Peyer's patch (tissue), 4 donors: ENCODE measurements around the gene PIAS1. TPM values are rescaled to one million over a fixed set of nuclear protein-coding genes. Genes with fewer than 3 reads are reported as not detected.

ENCODE experiments used
- DNase-seq, 3 donors: peaks; one replicate each; pipeline ENCODE4 v3.0.0-alpha.2; 2017 to 2019
- H3K27ac ChIP-seq, 4 donors: fragments of 200-600 bp; sonication (generic); one replicate each; pipeline ENCODE4 v1.5.1; 2016 to 2019
- H3K27me3 ChIP-seq, 2 donors: fragments of 200-600 bp; sonication (generic); one replicate each; pipeline ENCODE4 v1.5.1; 2019
- H3K36me3 ChIP-seq, 3 donors: fragments of 200-600 bp; sonication (generic); one replicate each; pipeline ENCODE4 v1.5.1; 2016 to 2019
- H3K4me1 ChIP-seq, 4 donors: fragments of 200-600 bp; sonication (generic); one replicate each; pipeline ENCODE4 v1.5.1; 2016 to 2019
- H3K4me3 ChIP-seq, 4 donors: fragments of 200-600 bp; sonication (generic); 1 replicate in 3 of 4; 2 replicates in 1 of 4; pipeline ENCODE4 v1.5.1; 2016 to 2019; ENCODE audit warnings: mild to moderate bottlenecking in 1 of 4
- H3K9me3 ChIP-seq, 4 donors: fragments of 200-600 bp; sonication (generic); one replicate each; pipeline ENCODE4 v1.5.1; 2016 to 2019; ENCODE audit warnings: mild to moderate bottlenecking in 1 of 4
- POLR2A ChIP-seq, 2 donors: fragments of 450-650 bp; IDR thresholded peaks; one replicate each; pipeline ENCODE4 v1.5.1; 2017; ENCODE audit warnings: antibody characterized with exemption in 2 of 2, mild to moderate bottlenecking in 2 of 2, moderate library complexity in 2 of 2
- total RNA-seq, 4 donors: library from RNA; depleted of rRNA; stranded (reverse); fragments of >200 nt; gene quantifications; one replicate each; pipeline ENCODE4 v1.1.0, GENCODE V29; 2016
- TF ChIP-seq, protein P1 (sequence below), 6 experiments: fragments of 450-650 bp in 4 of 6; fragments of 200-600 bp in 2 of 6; sonication (generic) in 1 of 6; IDR thresholded peaks; one replicate each; pipeline ENCODE4 v1.5.1; 2017 to 2019; ENCODE audit warnings: antibody characterized with exemption in 6 of 6, mild to moderate bottlenecking in 3 of 6, moderate library complexity in 1 of 6

The PIAS1 gene
- total RNA-seq, 4 donors from 2014 or later = 71.1 to 95.7 (median 81.0) TPM

DNA sequence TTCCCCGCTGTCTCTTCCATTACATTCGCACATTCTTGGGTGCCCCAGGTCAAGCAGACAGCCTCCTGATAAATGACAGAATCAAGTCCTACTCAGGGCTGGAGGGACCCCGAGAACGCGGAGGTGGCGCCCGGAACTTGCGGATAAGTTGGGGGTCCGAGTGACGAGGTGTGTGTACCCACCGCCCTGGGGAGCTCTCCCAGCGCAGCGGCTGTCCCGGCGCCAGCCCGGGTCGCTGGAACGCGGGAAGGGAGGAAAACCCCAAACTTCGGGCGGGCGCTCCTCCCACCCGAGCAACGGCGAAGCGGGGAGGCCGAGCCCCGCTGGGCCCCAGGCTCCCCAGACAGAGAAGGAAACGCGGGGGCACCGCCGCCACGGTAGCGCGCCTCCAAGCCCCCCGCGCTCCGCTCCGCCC is 174.9 kb downstream of the PIAS1 start:
- peak in 1 of 3 donors; percentile 30 for DNase-seq
- H3K27ac ChIP-seq = peak overlapping the region; percentile 73 to 91 (median 88)
- TF ChIP-seq, protein P1, sequence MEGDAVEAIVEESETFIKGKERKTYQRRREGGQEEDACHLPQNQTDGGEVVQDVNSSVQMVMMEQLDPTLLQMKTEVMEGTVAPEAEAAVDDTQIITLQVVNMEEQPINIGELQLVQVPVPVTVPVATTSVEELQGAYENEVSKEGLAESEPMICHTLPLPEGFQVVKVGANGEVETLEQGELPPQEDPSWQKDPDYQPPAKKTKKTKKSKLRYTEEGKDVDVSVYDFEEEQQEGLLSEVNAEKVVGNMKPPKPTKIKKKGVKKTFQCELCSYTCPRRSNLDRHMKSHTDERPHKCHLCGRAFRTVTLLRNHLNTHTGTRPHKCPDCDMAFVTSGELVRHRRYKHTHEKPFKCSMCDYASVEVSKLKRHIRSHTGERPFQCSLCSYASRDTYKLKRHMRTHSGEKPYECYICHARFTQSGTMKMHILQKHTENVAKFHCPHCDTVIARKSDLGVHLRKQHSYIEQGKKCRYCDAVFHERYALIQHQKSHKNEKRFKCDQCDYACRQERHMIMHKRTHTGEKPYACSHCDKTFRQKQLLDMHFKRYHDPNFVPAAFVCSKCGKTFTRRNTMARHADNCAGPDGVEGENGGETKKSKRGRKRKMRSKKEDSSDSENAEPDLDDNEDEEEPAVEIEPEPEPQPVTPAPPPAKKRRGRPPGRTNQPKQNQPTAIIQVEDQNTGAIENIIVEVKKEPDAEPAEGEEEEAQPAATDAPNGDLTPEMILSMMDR (IDR thresholded peaks at IDR 0.05) = no peak
- TF ChIP-seq POLR2A (IDR thresholded peaks at IDR 0.05) = no peak
- no peaks in the 10 kb centered on the region for H3K9me3 ChIP-seq
- H3K36me3 ChIP-seq = no peaks in the 10 kb centered on the region
- peak overlapping the region; percentile 82 to 98 (median 88) for H3K4me3 ChIP-seq
- H3K27me3 ChIP-seq = no peaks in the 10 kb centered on the region
- peaks cover 0 to 36% (median 9%) of the 10 kb centered on the region in 4 donors for H3K4me1 ChIP-seq

DNA sequence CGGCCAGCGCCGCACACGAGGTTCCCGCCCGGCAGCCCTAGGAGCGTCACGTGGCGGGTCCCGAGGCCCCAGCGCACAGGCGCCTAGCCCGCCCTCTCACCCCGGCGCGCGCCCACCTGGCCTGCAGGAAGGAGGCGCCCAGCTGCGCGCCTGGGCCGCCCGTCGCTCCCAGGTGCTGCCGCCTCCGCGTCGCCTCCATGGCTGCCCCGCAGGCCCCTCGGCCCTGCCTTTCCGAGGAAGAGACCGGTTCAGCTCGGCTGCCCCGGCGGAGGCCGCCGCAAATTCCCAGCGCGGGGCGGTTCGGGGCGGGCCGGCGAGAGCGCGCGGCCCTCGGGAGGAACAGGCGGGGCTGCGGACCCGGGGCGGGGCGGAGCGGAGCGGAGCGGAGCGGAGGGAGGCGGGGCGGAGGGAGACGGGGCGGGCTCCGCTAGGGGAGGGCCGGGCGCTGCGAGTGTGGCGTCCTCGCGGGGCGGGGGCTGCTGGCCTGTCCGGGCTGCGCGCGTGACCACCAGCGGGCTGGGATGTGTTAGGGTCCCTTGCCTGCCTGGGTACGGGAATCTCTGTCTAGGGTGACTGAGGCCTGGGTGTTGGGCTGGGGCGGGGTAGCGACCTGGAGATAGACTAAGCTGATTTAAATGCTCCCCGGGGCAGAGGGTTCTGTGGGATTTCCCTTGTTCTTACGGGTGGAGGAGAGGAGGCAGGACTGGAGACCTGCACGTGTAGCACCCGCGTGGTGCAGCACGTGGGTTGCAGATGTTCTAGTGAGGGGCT is 175.5 kb downstream of the PIAS1 start, which contains the start of gene CLN6:
CLN6 (minus strand) TSS at position 343 of the 771 bp plus-strand sequence; CDS start at position 199, 144 bp downstream.
- peak within 1 kb of the TSS; percentile 82 to 98 (median 88) for H3K4me3 ChIP-seq
- peak; percentile 13 to 41 for TF ChIP-seq POLR2A (IDR thresholded peaks at IDR 0.05)
- TF ChIP-seq, protein P1 (IDR thresholded peaks at IDR 0.05) = no peak
- peak within 1 kb of the TSS; percentile 73 to 91 (median 88) for H3K27ac ChIP-seq
- H3K4me1 ChIP-seq = peaks cover 0 to 41% (median 9%) of the 10 kb centered on the region in 4 donors
- H3K36me3 ChIP-seq = no peaks in the 10 kb centered on the region
- peak; percentile 83 to 94 (median 91) for DNase-seq
- no peaks in the 10 kb centered on the region for H3K27me3 ChIP-seq
- no peaks in the 10 kb centered on the region for H3K9me3 ChIP-seq

DNA sequence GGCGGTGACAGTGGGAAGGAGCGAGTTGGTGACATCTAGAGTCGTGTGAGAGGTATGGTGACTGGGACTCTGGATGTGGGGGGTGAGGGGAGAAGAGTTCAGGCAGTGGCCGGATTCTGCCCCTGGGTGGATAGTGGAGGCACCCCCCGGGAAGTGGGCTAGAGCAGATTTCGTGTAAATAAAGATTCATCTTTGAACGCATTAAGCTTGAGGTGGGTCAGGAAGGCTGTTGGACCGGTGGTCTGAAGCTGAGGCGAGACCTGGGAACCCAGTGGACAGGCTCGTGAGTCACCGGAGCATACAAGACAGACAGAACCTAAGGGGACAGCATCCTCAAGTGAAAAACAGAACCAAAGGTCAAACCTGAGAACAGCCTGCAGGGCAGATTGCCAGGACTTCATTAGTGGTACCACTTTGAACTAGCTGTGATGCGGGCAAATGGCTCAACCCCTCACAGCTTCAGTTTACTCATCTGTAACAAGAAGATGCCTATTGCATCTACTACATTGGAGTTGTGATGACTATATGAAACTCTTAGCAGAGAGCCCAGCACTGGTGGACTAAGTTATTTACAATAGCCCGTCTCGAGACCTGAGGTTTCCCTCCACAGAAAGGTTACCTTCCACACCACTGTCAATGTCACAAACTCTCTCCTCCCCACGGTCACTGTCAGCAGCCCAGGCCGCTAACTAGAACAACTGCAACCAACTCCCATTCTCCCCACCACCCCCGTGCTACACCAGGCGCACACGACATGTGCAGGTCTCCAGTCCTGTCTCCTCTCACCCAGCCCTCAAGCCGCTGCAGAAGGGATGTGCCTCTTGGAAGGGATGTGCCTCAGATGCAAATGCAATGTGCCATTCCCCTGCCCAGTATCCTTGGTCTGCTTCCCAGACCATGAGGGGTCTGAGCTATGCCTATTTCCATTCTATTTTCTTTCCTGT is 176.3 kb downstream of the PIAS1 start:
- peak in 1 of 3 donors; percentile 74 for DNase-seq
- peaks cover 0 to 41% (median 9%) of the 10 kb centered on the region in 4 donors for H3K4me1 ChIP-seq
- peak overlapping the region; percentile 73 to 91 (median 88) for H3K27ac ChIP-seq
- H3K27me3 ChIP-seq = no peaks in the 10 kb centered on the region
- no peak for TF ChIP-seq POLR2A (IDR thresholded peaks at IDR 0.05)
- TF ChIP-seq, protein P1 (IDR thresholded peaks at IDR 0.05) = no peak
- H3K36me3 ChIP-seq = no peaks in the 10 kb centered on the region
- H3K9me3 ChIP-seq = no peaks in the 10 kb centered on the region
- peak overlapping the region; percentile 82 to 98 (median 88) for H3K4me3 ChIP-seq

DNA sequence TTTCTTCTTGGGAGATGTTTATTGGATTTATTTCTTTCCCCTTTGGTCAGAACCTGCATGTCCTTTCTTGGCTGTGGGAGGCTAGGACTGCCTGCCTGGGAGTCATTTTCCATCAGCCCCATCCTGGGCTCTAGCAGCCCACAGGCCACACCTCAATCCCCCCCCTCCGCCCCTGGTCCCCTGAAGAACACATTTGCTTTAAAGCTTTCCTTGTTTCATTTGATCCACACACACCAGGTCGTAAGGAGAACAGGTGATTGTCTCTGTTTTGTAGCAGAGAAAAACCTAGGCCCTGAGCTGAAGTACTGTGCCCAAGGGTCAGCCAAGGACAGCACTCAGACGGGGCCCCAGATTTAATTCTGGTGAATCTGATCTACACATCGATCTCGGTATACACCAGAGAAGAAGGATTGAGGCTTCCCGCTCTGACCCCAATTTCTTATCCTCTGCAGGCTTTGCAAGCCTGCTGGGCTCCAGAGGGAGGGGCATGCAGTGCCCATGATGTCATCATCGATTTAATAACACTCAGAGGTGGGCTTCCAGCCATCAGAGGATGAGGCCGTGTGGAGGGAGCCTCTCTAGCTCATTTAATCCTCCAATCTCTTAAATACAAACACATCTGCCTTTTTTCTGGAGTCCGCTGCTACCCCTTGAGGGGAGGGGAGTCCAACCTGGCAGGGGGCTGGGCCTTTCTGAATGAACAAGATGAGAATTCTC is 177.1 kb downstream of the PIAS1 start:
- Histone ChIP-seq H3K9me3 (no peaks in the 10 kb centered on the region), H3K27me3 (no peaks in the 10 kb centered on the region), H3K27ac (no peak overlapping the region), H3K36me3 (no peaks in the 10 kb centered on the region), H3K4me3 (no peak overlapping the region), H3K4me1 (peaks cover 0 to 41% (median 9%) of the 10 kb centered on the region in 4 donors)
- DNase-seq = no peak
- no peak for TF ChIP-seq POLR2A (IDR thresholded peaks at IDR 0.05)
- TF ChIP-seq, protein P1 (IDR thresholded peaks at IDR 0.05) = no peak

DNA sequence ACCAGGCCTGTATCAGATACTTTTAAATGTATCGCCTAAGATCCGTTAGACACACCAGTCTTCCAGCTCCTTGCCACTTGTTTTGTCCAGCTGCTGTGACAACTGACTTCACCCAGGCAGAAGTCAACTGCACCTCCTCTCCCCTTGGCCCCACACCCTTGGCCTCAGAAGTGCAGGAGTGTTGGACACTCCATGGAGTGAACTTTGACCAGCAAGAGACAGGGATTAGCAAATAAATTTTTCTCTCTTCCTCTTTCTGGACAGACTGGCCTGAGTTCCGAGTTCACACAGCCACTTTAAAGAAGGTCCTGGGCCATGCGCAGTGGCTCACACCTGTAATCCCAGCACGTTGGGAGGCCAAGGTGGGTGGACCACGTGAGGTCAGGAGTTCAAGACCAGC is 178.3 kb downstream of the PIAS1 start:
- Histone ChIP-seq H3K4me1 (peaks cover 0 to 40% (median 9%) of the 10 kb centered on the region in 4 donors), H3K4me3 (no peak overlapping the region), H3K27ac (peak overlapping the region in 1 of 4 donors; percentile 35), H3K27me3 (no peaks in the 10 kb centered on the region), H3K36me3 (no peaks in the 10 kb centered on the region), H3K9me3 (no peaks in the 10 kb centered on the region)
- TF ChIP-seq POLR2A (IDR thresholded peaks at IDR 0.05) = no peak
- TF ChIP-seq, protein P1 (IDR thresholded peaks at IDR 0.05) = no peak
- peak in 1 of 3 donors; percentile 67 for DNase-seq
